HepG2 (cell line): ENCODE results near the gene ZNF511.

Experiments used
- MAFF ChIP-seq: IDR thresholded peaks from 2 replicates; pipeline ENCODE4 v1.6.1; 2011; ENCODE audit warnings: low read depth, low read length, improper control_type of control experiment
- MAZ ChIP-seq, 2 experiments: sonication (generic) in 1 of 2; formaldehyde crosslinking in 1 of 2; IDR thresholded peaks; 2 replicates each; pipeline versions ENCODE4 v1.5.0 to v1.6.1; 2012 to 2020; ENCODE audit warnings: low read depth in 2 of 2, mild to moderate bottlenecking in 2 of 2, borderline replicate concordance in 1 of 2, improper control_type of control experiment in 1 of 2, low read length in 1 of 2, missing genetic modification reagents in 1 of 2, moderate library complexity in 1 of 2
- TARDBP ChIP-seq: sonication (generic); formaldehyde crosslinking; IDR thresholded peaks from 2 replicates; pipeline ENCODE4 v1.8.0; 2022; ENCODE audit warnings: mild to moderate bottlenecking, missing genetic modification reagents
- ZFP36L1 ChIP-seq: sonication (generic); formaldehyde crosslinking; IDR thresholded peaks from 2 replicates; pipeline ENCODE4 v1.8.0; 2022; ENCODE audit warnings: mild to moderate bottlenecking, missing genetic modification reagents, moderate library complexity
- ZNF629 ChIP-seq: sonication (generic); formaldehyde crosslinking; conservative IDR thresholded peaks from 2 replicates; pipeline ENCODE4 v1.5.0; 2020; ENCODE audit warnings: missing genetic modification reagents
- TF ChIP-seq, protein P1 (sequence below): IDR thresholded peaks from 2 replicates; pipeline ENCODE4 v1.6.1; 2016; ENCODE audit warnings: control low read depth
- TF ChIP-seq, protein P2 (sequence below): sonication (generic); formaldehyde crosslinking; IDR thresholded peaks from 2 replicates; pipeline ENCODE4 v1.8.1; 2023; ENCODE audit warnings: missing genetic modification reagents, inconsistent platforms, borderline replicate concordance

DNA sequence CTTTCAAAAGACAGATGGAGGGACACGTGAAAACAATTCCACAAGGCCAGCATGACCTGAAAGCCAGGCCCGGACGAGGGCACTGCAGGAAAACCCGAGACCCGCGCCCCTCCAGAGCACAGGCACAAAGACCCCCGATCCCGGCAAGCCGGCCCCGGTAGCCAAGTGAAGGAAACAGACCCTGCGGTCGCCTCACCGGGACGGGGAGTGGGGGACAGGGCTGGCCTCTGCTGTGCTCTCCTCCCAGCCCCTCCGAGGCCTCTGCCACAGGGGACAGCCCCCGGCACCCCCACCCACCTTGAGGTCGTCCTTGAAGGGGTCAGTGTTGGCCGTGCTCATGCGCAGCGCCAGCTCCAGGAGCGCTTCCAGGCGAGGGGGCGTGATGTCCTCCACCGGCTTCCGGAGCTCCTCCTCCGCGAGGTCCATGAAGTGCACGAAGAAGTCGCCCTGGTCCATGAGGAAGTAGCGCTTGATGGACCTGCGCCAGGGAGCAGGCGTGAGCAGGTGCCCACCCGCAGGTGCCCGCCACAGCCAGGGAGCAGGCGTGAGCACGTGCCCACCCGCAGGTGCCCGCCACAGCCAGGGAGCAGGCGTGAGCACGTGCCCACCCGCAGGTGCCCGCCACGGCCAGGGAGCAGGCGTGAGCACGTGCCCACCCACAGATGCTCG lies 20.7 kb upstream of the ZNF511 start:
- TF ChIP-seq MAFF (no peak), ZFP36L1 (no peak), TARDBP (CRISPR knock-in tag) (no peak), MAZ (IDR thresholded peaks at IDR 0.05; ENCODE audit: borderline replicate concordance, low read depth, low read length) (no peak), MAZ (CRISPR knock-in tag; IDR thresholded peaks at IDR 0.05; ENCODE audit: low read depth) (no peak), ZNF629 (CRISPR knock-in tag) (no peak)
- TF ChIP-seq, protein P1, sequence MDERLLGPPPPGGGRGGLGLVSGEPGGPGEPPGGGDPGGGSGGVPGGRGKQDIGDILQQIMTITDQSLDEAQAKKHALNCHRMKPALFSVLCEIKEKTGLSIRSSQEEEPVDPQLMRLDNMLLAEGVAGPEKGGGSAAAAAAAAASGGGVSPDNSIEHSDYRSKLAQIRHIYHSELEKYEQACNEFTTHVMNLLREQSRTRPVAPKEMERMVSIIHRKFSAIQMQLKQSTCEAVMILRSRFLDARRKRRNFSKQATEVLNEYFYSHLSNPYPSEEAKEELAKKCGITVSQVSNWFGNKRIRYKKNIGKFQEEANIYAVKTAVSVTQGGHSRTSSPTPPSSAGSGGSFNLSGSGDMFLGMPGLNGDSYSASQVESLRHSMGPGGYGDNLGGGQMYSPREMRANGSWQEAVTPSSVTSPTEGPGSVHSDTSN (CRISPR knock-in tag) = no peak
- TF ChIP-seq, protein P2, sequence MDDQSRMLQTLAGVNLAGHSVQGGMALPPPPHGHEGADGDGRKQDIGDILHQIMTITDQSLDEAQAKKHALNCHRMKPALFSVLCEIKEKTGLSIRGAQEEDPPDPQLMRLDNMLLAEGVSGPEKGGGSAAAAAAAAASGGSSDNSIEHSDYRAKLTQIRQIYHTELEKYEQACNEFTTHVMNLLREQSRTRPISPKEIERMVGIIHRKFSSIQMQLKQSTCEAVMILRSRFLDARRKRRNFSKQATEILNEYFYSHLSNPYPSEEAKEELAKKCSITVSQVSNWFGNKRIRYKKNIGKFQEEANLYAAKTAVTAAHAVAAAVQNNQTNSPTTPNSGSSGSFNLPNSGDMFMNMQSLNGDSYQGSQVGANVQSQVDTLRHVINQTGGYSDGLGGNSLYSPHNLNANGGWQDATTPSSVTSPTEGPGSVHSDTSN = no peak
